OCI-LY3 (cell line): ENCODE results near the gene SARDH.

Source experiments
- CTCF ChIP-seq: fragments of 200-600, 300-600 bp; sonication (generic); IDR thresholded peaks from 2 replicates; pipeline ENCODE4 v1.5.1; 2014; ENCODE audit warnings: antibody characterized with exemption, low read length, low read depth
- EZH2phosphoT487 ChIP-seq: fragments of 200-600 bp; shearing (Covaris generic); IDR thresholded peaks from 2 replicates; pipeline ENCODE4 v1.6.1; 2018; ENCODE audit warnings: antibody characterized with exemption, mixed run types, low read depth

- no peak for TF ChIP-seq CTCF
- no peak for TF ChIP-seq EZH2phosphoT487
These were observed 21.2 kb upstream of the SARDH start for GRCh38 chr9:133759146-133759900.
